Measurements from ENCODE around the gene PHEX.

The PHEX gene

DNA sequence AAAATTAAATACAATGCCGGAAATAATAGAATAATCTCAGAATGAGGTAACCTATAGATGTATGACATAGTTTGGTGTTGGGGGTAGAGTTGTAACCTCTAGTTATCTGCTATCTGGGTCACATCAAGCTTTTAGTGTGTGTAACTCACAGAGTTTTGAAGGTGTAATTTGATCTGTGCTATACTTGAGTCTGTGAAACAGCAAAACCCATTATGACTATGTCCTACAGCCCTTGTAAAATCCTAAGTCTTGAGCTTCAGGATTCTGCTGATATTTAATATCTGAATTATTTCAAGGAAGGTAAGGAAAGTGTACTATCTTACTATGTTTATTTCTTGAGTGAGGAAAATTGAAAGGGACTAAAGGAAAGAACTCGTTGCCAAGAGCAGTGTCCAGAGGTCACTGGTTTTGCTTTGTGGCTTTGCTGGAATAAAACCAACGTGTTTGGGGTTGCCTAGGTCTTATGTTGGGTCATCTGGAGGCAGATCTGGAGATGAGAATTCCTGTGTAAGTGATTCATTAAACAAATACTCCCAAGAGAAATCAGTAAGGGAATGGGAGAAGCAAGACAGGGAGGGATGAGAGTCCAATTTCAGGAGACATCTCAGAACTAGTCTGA is 132.8 kb downstream of the PHEX start:
- no peaks in the 10 kb centered on the region for H3K36me3 ChIP-seq (ENCODE audit: control insufficient read depth, insufficient read depth, low read length)

DNA sequence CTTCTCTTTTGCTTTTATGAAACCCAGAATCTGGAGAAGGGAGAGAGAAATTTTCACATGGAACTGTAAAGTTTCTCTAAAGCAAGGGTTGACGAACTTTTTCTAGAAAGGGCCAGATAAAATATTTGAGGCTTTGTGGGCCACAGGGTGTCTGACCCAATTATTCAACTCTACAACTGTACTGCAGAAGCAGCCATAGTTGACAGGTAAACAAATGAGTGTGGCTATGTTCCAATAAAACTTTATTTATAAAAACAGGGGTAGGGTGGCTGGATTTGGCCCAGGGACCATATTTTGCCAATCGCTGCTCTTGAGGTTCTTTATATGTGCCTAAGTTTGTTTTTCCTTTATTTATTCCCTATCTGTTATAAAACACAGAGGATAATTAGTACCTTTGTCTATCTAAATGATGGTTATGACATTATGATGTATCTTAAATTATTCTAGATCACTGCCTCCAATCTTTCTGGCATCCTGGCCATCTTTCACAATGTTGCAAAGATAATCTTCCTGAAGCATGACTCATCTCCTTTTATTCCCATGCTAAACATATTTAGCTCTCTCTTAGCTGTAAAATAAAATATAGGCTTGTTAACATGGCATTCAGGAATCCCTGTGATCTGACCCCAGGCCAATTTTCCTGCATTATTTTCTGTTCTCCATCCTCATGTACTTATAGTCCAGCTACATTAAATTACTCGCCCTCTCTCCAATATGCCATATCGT is 133.8 kb downstream of the PHEX start:
- H3K9me3 ChIP-seq (ENCODE audit: control insufficient read depth, low read length): no peaks in the 10 kb centered on the region
- 83 to 100% methylated on average over 1 of the region's 4 CpGs for WGBS, 2 experiments

More for the DNA sequence above, 132.8 kb downstream of the PHEX start:
- 93 to 94% methylated on average over 2 to 3 of the region's 3 CpGs for WGBS, 2 experiments
- H3K27ac ChIP-seq (ENCODE audit: insufficient read depth, low read depth, low read length, poor library complexity, severe bottlenecking): no peak overlapping the region
- no peaks in the 10 kb centered on the region for H3K4me1 ChIP-seq (ENCODE audit: control insufficient read depth, insufficient read depth, low read length)
- H3K4me3 ChIP-seq (ENCODE audit: insufficient read depth, low read depth, low read length): no peak overlapping the region
- no peaks in the 10 kb centered on the region for H3K9me3 ChIP-seq (ENCODE audit: control insufficient read depth, low read length)
- H3K27me3 ChIP-seq (ENCODE audit: control insufficient read depth, insufficient read depth, low read length, poor library complexity, severe bottlenecking): no peaks in the 10 kb centered on the region

GRCh38 chrX:22171287-22172060 is 139.3 kb downstream of the PHEX start:
- Histone ChIP-seq H3K4me3 (ENCODE audit: insufficient read depth, low read depth, low read length) (no peak overlapping the region), H3K27ac (ENCODE audit: insufficient read depth, low read depth, low read length, poor library complexity, severe bottlenecking) (no peak overlapping the region), H3K9me3 (ENCODE audit: control insufficient read depth, low read length) (no peaks in the 10 kb centered on the region), H3K4me1 (ENCODE audit: control insufficient read depth, insufficient read depth, low read length) (no peaks in the 10 kb centered on the region), H3K27me3 (ENCODE audit: control insufficient read depth, insufficient read depth, low read length, poor library complexity, severe bottlenecking) (no peaks in the 10 kb centered on the region), H3K36me3 (ENCODE audit: control insufficient read depth, insufficient read depth, low read length) (no peaks in the 10 kb centered on the region)
- 79 to 82% methylated on average over 6 of the region's 7 CpGs for WGBS, 2 experiments

More for the DNA sequence above, 133.8 kb downstream of the PHEX start:
- no peaks in the 10 kb centered on the region for H3K4me1 ChIP-seq (ENCODE audit: control insufficient read depth, insufficient read depth, low read length)
- no peaks in the 10 kb centered on the region for H3K27me3 ChIP-seq (ENCODE audit: control insufficient read depth, insufficient read depth, low read length, poor library complexity, severe bottlenecking)
- no peaks in the 10 kb centered on the region for H3K36me3 ChIP-seq (ENCODE audit: control insufficient read depth, insufficient read depth, low read length)
- no peak overlapping the region for H3K4me3 ChIP-seq (ENCODE audit: insufficient read depth, low read depth, low read length)
- no peak overlapping the region for H3K27ac ChIP-seq (ENCODE audit: insufficient read depth, low read depth, low read length, poor library complexity, severe bottlenecking)

DNA sequence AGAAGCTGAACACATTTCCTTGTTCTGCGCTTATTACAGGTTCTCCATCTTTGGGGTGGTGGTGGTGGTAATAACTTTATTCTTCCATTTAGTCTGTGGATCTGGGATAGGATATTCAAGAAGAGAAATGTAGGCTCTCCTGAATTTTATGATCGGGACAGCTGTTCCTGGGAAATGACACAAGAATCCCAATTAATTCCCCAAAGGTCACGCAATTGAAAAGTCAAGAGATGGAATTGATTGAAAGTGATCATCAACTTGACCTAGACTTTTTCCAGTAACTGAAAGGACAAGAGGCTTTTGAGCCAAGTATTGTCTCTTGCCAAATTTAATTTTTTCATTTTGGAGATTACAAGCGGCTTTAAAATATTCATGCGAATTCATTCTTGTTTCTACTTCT is 141.8 kb downstream of the PHEX start:
- H3K4me3 ChIP-seq (ENCODE audit: insufficient read depth, low read depth, low read length): no peak overlapping the region
- no peaks in the 10 kb centered on the region for H3K27me3 ChIP-seq (ENCODE audit: control insufficient read depth, insufficient read depth, low read length, poor library complexity, severe bottlenecking)
- WGBS, 2 experiments: 80 to 100% methylated on average over 1 to 5 of the region's 5 CpGs
- H3K4me1 ChIP-seq (ENCODE audit: control insufficient read depth, insufficient read depth, low read length): no peaks in the 10 kb centered on the region
- H3K9me3 ChIP-seq (ENCODE audit: control insufficient read depth, low read length): no peaks in the 10 kb centered on the region
- H3K36me3 ChIP-seq (ENCODE audit: control insufficient read depth, insufficient read depth, low read length): no peaks in the 10 kb centered on the region
- no peak overlapping the region for H3K27ac ChIP-seq (ENCODE audit: insufficient read depth, low read depth, low read length, poor library complexity, severe bottlenecking)

DNA sequence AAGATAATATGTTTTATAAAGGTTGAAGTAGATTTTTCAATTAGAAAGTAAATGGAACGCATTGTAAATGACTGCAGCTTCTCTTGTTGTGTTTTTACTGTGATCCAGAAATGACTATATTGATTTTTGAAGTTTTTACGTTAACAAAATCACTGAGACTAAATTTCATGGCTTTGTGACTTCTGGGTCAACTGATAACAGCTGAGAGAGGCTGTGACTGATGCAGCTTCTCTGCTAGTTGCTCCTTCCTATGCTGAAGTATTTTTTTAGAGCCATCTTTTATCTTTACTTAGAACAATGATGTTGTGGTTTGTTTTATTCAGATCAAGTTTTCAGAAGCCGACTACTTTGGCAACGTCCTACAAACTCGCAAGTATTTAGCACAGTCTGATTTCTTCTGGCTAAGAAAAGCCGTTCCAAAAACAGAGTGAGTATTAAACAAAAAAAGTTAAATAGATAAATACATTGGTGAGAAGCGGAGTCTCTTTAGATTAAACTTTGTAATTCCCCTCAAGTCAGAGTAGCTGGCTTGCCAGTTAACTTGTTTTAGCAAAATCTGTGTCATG is 145.9 kb downstream of the PHEX start:
- Histone ChIP-seq H3K4me3 (ENCODE audit: insufficient read depth, low read depth, low read length) (no peak overlapping the region), H3K9me3 (ENCODE audit: control insufficient read depth, low read length) (no peaks in the 10 kb centered on the region), H3K27ac (ENCODE audit: insufficient read depth, low read depth, low read length, poor library complexity, severe bottlenecking) (no peak overlapping the region), H3K36me3 (ENCODE audit: control insufficient read depth, insufficient read depth, low read length) (no peaks in the 10 kb centered on the region), H3K27me3 (ENCODE audit: control insufficient read depth, insufficient read depth, low read length, poor library complexity, severe bottlenecking) (no peaks in the 10 kb centered on the region), H3K4me1 (ENCODE audit: control insufficient read depth, insufficient read depth, low read length) (no peaks in the 10 kb centered on the region)
- WGBS, 2 experiments: 97 to 98% methylated on average over 5 to 7 of the region's 7 CpGs

- H3K27me3 ChIP-seq (ENCODE audit: control insufficient read depth, insufficient read depth, low read length, poor library complexity, severe bottlenecking): no peaks in the 10 kb centered on the region
- WGBS, 2 experiments: 100% methylated on average over 1 of the region's 2 CpGs; no CpG with 5 or more reads in 1 of the 2 experiments
- no peaks in the 10 kb centered on the region for H3K4me1 ChIP-seq (ENCODE audit: control insufficient read depth, insufficient read depth, low read length)
- H3K36me3 ChIP-seq (ENCODE audit: control insufficient read depth, insufficient read depth, low read length): no peaks in the 10 kb centered on the region
- H3K9me3 ChIP-seq (ENCODE audit: control insufficient read depth, low read length): no peaks in the 10 kb centered on the region
- no peak overlapping the region for H3K4me3 ChIP-seq (ENCODE audit: insufficient read depth, low read depth, low read length)
- no peak overlapping the region for H3K27ac ChIP-seq (ENCODE audit: insufficient read depth, low read depth, low read length, poor library complexity, severe bottlenecking)
These were observed 152.0 kb downstream of the PHEX start for GRCh38 chrX:22184096-22184495.

GRCh38 chrX:22186165-22186564 is 154.0 kb downstream of the PHEX start:
- WGBS, 2 experiments: 100% methylated on average over 1 of the region's 2 CpGs; no CpG with 5 or more reads in 1 of the 2 experiments
- Histone ChIP-seq H3K9me3 (ENCODE audit: control insufficient read depth, low read length) (no peaks in the 10 kb centered on the region), H3K4me3 (ENCODE audit: insufficient read depth, low read depth, low read length) (no peak overlapping the region), H3K4me1 (ENCODE audit: control insufficient read depth, insufficient read depth, low read length) (no peaks in the 10 kb centered on the region), H3K27me3 (ENCODE audit: control insufficient read depth, insufficient read depth, low read length, poor library complexity, severe bottlenecking) (no peaks in the 10 kb centered on the region), H3K36me3 (ENCODE audit: control insufficient read depth, insufficient read depth, low read length) (no peaks in the 10 kb centered on the region), H3K27ac (ENCODE audit: insufficient read depth, low read depth, low read length, poor library complexity, severe bottlenecking) (no peak overlapping the region)

DNA sequence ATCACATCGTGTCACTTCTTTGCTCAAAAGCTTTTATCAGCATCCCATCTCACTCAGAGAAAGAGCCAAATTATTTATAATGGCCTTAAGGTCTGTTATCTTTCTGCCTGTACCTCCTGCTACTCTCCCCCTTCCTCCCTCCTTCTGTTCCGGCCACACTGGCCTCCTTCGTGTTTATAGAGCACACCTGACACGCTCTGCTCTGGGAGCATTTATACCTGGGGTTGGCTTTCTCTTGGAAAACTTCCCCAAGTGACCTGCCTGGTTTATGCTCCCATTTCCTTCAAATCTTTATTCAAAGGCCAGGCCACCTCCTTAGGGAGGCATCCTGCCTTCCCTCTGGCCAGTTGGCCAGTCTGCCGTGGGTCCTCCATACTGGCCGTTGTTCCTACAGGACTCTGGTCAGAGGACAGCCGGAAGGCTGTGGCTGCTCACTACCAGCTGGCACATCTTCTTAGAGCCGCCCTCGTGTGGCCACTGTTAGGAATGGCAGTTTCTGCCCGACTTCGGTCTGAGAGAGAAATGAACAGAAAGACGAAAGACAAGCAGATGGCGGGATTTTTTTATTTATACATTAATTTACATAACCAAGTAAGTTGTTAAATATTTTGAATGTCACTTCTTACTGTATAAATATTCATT is 160.4 kb downstream of the PHEX start:
- Histone ChIP-seq H3K27ac (ENCODE audit: insufficient read depth, low read depth, low read length, poor library complexity, severe bottlenecking) (no peak overlapping the region), H3K9me3 (ENCODE audit: control insufficient read depth, low read length) (no peaks in the 10 kb centered on the region), H3K4me3 (ENCODE audit: insufficient read depth, low read depth, low read length) (no peak overlapping the region), H3K4me1 (ENCODE audit: control insufficient read depth, insufficient read depth, low read length) (no peaks in the 10 kb centered on the region), H3K27me3 (ENCODE audit: control insufficient read depth, insufficient read depth, low read length, poor library complexity, severe bottlenecking) (no peaks in the 10 kb centered on the region), H3K36me3 (ENCODE audit: control insufficient read depth, insufficient read depth, low read length) (no peaks in the 10 kb centered on the region)
- WGBS, 2 experiments: 60 to 63% methylated on average over 9 of the region's 13 CpGs

GRCh38 chrX:22193851-22194659 is 161.9 kb downstream of the PHEX start:
- WGBS, 2 experiments: 82 to 97% methylated on average over 5 to 6 of the region's 8 CpGs
- Histone ChIP-seq H3K9me3 (ENCODE audit: control insufficient read depth, low read length) (no peaks in the 10 kb centered on the region), H3K27ac (ENCODE audit: insufficient read depth, low read depth, low read length, poor library complexity, severe bottlenecking) (no peak overlapping the region), H3K4me1 (ENCODE audit: control insufficient read depth, insufficient read depth, low read length) (no peaks in the 10 kb centered on the region), H3K36me3 (ENCODE audit: control insufficient read depth, insufficient read depth, low read length) (no peaks in the 10 kb centered on the region), H3K4me3 (ENCODE audit: insufficient read depth, low read depth, low read length) (no peak overlapping the region), H3K27me3 (ENCODE audit: control insufficient read depth, insufficient read depth, low read length, poor library complexity, severe bottlenecking) (no peaks in the 10 kb centered on the region)
